DND-41 (cell line): Measurements from ENCODE around the gene RAB3B.

Experiments
- CTCF ChIP-seq: IDR thresholded peaks from 2 replicates; pipeline ENCODE4 v1.5.1; 2012; ENCODE audit warnings: borderline replicate concordance, low read length, moderate library complexity, mild to moderate bottlenecking; ENCODE audit not compliant: poor library complexity, severe bottlenecking; ENCODE audit errors: extremely low read depth
- EZH2 ChIP-seq: IDR thresholded peaks from 3 replicates; pipeline ENCODE4 v1.6.1; 2012; ENCODE audit warnings: borderline replicate concordance, low read depth, mild to moderate bottlenecking, moderate library complexity, low read length, inconsistent platforms; ENCODE audit not compliant: severe bottlenecking

GRCh38 chr1:51973587-51974474 is 16.7 kb downstream of the RAB3B start:
- TF ChIP-seq CTCF = no peak
- TF ChIP-seq EZH2 = no peak
